ENCODE measurements around the gene PLPP3.

- TF ChIP-seq POLR2A (IDR thresholded peaks at IDR 0.05): no peak
- TF ChIP-seq, protein P1, sequence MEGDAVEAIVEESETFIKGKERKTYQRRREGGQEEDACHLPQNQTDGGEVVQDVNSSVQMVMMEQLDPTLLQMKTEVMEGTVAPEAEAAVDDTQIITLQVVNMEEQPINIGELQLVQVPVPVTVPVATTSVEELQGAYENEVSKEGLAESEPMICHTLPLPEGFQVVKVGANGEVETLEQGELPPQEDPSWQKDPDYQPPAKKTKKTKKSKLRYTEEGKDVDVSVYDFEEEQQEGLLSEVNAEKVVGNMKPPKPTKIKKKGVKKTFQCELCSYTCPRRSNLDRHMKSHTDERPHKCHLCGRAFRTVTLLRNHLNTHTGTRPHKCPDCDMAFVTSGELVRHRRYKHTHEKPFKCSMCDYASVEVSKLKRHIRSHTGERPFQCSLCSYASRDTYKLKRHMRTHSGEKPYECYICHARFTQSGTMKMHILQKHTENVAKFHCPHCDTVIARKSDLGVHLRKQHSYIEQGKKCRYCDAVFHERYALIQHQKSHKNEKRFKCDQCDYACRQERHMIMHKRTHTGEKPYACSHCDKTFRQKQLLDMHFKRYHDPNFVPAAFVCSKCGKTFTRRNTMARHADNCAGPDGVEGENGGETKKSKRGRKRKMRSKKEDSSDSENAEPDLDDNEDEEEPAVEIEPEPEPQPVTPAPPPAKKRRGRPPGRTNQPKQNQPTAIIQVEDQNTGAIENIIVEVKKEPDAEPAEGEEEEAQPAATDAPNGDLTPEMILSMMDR (IDR thresholded peaks at IDR 0.05): no peak
- TF ChIP-seq POLR2AphosphoS5 (IDR thresholded peaks at IDR 0.05): peak; percentile 9
Measured at GRCh38 chr1:56477164-56478111, 101.9 kb downstream of the PLPP3 start.

Measured in prostate gland (tissue), 2 donors.